HCT116 (cell line): Measurements from ENCODE around the gene LRRTM4. TPM values are rescaled to one million over a fixed set of nuclear protein-coding genes. Genes with fewer than 3 reads are reported as not detected.

ENCODE experiments used
- ATAC-seq: fragments of 200-7000 bp; cut with Tn5 transposase; 2 replicates; pipeline ENCODE4 v1.9.1; 2020; ENCODE audit warnings: mild to moderate bottlenecking, moderate library complexity
- BruUV-seq: library from RNA; stranded (reverse); fragments of 400-500 nt; replicated peaks from 2 replicates; lab custom pipeline; 2021; lab: Mats Ljungman, UMichigan
- CTCF ChIA-PET: fragments of 300-600 bp; sonication (Branson Sonifier 250); formaldehyde crosslinking; loops from one replicate; lab custom pipeline; 2021; ENCODE audit warnings: antibody characterized with exemption; lab: Charles Lee
- POLR2A ChIA-PET: fragments of 300-600, 350-600 bp; sonication (Branson Sonifier 250); formaldehyde crosslinking; loops from one replicate; lab custom pipeline; 2021; ENCODE audit warnings: antibody characterized with exemption; lab: Charles Lee
- RAD21 ChIA-PET, 2 experiments: fragments of 300-600 bp; sonication (Branson Sonifier 250); formaldehyde crosslinking; loops; one replicate each; lab custom pipeline; 2023; ENCODE audit warnings: low total read pairs in 2 of 2; ENCODE audit not compliant: uncharacterized antibody in 2 of 2, unreplicated experiment in 2 of 2, low non-redundant PET in 1 of 2; lab: Charles Lee
- DNase-seq: peaks from one replicate; pipeline ENCODE4 v3.0.0-alpha.2; 2010; ENCODE audit warnings: low read depth, low spot score
- H2AFZ ChIP-seq: fragments of 200-600 bp; shearing (Covaris generic), sonication (generic); 2 replicates; pipeline ENCODE4 v1.6.1; 2017; ENCODE audit warnings: low read depth, mixed run types, mixed read lengths, antibody characterized with exemption, low read length; ENCODE audit not compliant: poor library complexity, severe bottlenecking
- H3K27ac ChIP-seq: 2 replicates; pipeline ENCODE4 v1.5.1; 2012; ENCODE audit warnings: low read depth, low read length
- H3K27me3 ChIP-seq: fragments of 200-600 bp; sonication (generic); 2 replicates; pipeline ENCODE4 v1.6.1; 2016; ENCODE audit warnings: mixed run types, low read length, mixed read lengths; ENCODE audit not compliant: insufficient read depth
- H3K36me3 ChIP-seq, 2 experiments: fragments of 200-500 bp in 1 of 2; fragments of 200-600 bp in 1 of 2; sonication (Bioruptor generic) in 1 of 2; sonication (generic) in 1 of 2; 2 replicates each; pipeline versions ENCODE4 v1.5.1 to v1.6.1; 2014 to 2016; ENCODE audit warnings: low read length in 2 of 2, inconsistent platforms in 1 of 2, mixed read lengths in 1 of 2, mixed run types in 1 of 2; ENCODE audit not compliant: insufficient read depth in 2 of 2, control insufficient read depth in 1 of 2
- H3K4me1 ChIP-seq, 2 experiments: fragments of 200-600 bp in 1 of 2; sonication (generic) in 1 of 2; 2 replicates each; pipeline versions ENCODE4 v1.5.1 to v1.6.1; 2012 to 2017; ENCODE audit warnings: low read length in 2 of 2, inconsistent platforms in 1 of 2, mild to moderate bottlenecking in 1 of 2, mixed read lengths in 1 of 2, mixed run types in 1 of 2, moderate library complexity in 1 of 2; ENCODE audit not compliant: insufficient read depth in 2 of 2, control insufficient read depth in 1 of 2
- H3K4me2 ChIP-seq: fragments of 200-600 bp; sonication (generic); 2 replicates; pipeline ENCODE4 v1.6.1; 2017; ENCODE audit warnings: mixed run types, low read length, mixed read lengths
- H3K4me3 ChIP-seq, 2 experiments: fragments of 200-600 bp in 1 of 2; sonication (generic) in 1 of 2; replicated peaks in 1 of 2; 2 replicates each; pipeline ENCODE4 v1.5.1; 2011 to 2016; ENCODE audit warnings: low read length in 2 of 2, control low read depth in 1 of 2, low read depth in 1 of 2, mild to moderate bottlenecking in 1 of 2, mixed read lengths in 1 of 2, mixed run types in 1 of 2
- H3K79me2 ChIP-seq: fragments of 200-600 bp; sonication (generic); 2 replicates; pipeline ENCODE4 v1.6.1; 2017; ENCODE audit warnings: mild to moderate bottlenecking, mixed run types, low read length, moderate library complexity, mixed read lengths; ENCODE audit not compliant: insufficient read depth
- H3K9ac ChIP-seq: fragments of 200-600 bp; sonication (generic); 2 replicates; pipeline ENCODE4 v1.6.1; 2016; ENCODE audit warnings: low read length, mixed read lengths
- H3K9me2 ChIP-seq: fragments of 200-600 bp; sonication (generic), shearing (Covaris generic); 2 replicates; pipeline ENCODE4 v1.6.1; 2017; ENCODE audit warnings: mixed run types, mild to moderate bottlenecking, moderate library complexity; ENCODE audit not compliant: insufficient read depth
- H3K9me3 ChIP-seq, 2 experiments: fragments of 200-500 bp in 1 of 2; fragments of 200-600 bp in 1 of 2; sonication (Bioruptor generic) in 1 of 2; sonication (generic) in 1 of 2; 2 replicates each; pipeline ENCODE4 v1.6.1; 2014 to 2017; ENCODE audit warnings: low read length in 2 of 2, mixed read lengths in 2 of 2, inconsistent platforms in 1 of 2, low read depth in 1 of 2, mild to moderate bottlenecking in 1 of 2, mixed run types in 1 of 2, moderate library complexity in 1 of 2; ENCODE audit not compliant: control insufficient read depth in 1 of 2, insufficient read depth in 1 of 2
- H4K20me1 ChIP-seq: fragments of 200-600 bp; sonication (generic), shearing (Covaris generic); 2 replicates; pipeline ENCODE4 v1.6.1; 2017; ENCODE audit warnings: mixed run types, mild to moderate bottlenecking, moderate library complexity; ENCODE audit not compliant: insufficient read depth
- CEBPB ChIP-seq: IDR thresholded peaks from 2 replicates; pipeline ENCODE4 v1.6.1; 2012; ENCODE audit warnings: low read depth
- ELF1 ChIP-seq: IDR thresholded peaks from 2 replicates; pipeline ENCODE4 v1.6.1; 2012; ENCODE audit warnings: low read depth, borderline replicate concordance
- EZH2phosphoT487 ChIP-seq: fragments of 200-600 bp; IDR thresholded peaks from 2 replicates; pipeline ENCODE4 v1.6.1; 2018; ENCODE audit warnings: antibody characterized with exemption, borderline replicate concordance
- FOSL1 ChIP-seq: IDR thresholded peaks from 2 replicates; pipeline ENCODE4 v1.6.1; 2012; ENCODE audit warnings: low read depth
- JUND ChIP-seq: IDR thresholded peaks from 2 replicates; pipeline ENCODE4 v1.6.1; 2012
- POLR2AphosphoS5 ChIP-seq: IDR thresholded peaks from 2 replicates; pipeline ENCODE4 v1.6.1; 2011; ENCODE audit warnings: mild to moderate bottlenecking, low read depth, low read length, moderate library complexity
- RAD21 ChIP-seq: IDR thresholded peaks from 2 replicates; pipeline ENCODE4 v1.6.1; 2012; ENCODE audit warnings: low read depth, mild to moderate bottlenecking
- SIN3A ChIP-seq: IDR thresholded peaks from 2 replicates; pipeline ENCODE4 v1.6.1; 2012; ENCODE audit warnings: low read depth
- SP1 ChIP-seq: IDR thresholded peaks from 2 replicates; pipeline ENCODE4 v1.6.1; 2012; ENCODE audit warnings: low read depth
- SRF ChIP-seq: IDR thresholded peaks from 2 replicates; pipeline ENCODE4 v1.6.1; 2012; ENCODE audit warnings: low read depth
- TCF7L2 ChIP-seq: IDR thresholded peaks from 2 replicates; pipeline ENCODE4 v1.7.0; 2011; ENCODE audit warnings: borderline replicate concordance, inconsistent platforms; ENCODE audit not compliant: insufficient read depth, insufficient read length; ENCODE audit errors: extremely low read depth
- YY1 ChIP-seq: IDR thresholded peaks from 2 replicates; pipeline ENCODE4 v1.6.1; 2011; ENCODE audit warnings: low read length, low read depth, moderate library complexity, mild to moderate bottlenecking; ENCODE audit not compliant: insufficient replicate concordance; ENCODE audit errors: extremely low read depth
- ZFX ChIP-seq: fragments of 450-650 bp; IDR thresholded peaks from 2 replicates; pipeline ENCODE4 v1.6.1; 2017
- ZNF274 ChIP-seq: fragments of 200-500 bp; sonication (Bioruptor generic); IDR thresholded peaks from 2 replicates; pipeline ENCODE4 v1.6.1; 2014; ENCODE audit warnings: mild to moderate bottlenecking, low read depth, low read length, inconsistent platforms
- intact Hi-C: fragments of 100-400 bp; cut with micrococcal nuclease; formaldehyde crosslinking; loops from 2 replicates; pipeline ENCODE4 v1.10.0; 2022
- total RNA-seq: library from RNA; stranded (reverse); gene quantifications from one replicate; pipeline ENCODE4 v1.2.1, GENCODE V29; 2021; ENCODE audit not compliant: unreplicated experiment
- TF ChIP-seq, protein P1 (sequence below): IDR thresholded peaks from 2 replicates; pipeline ENCODE4 v1.6.1; 2012
- TF ChIP-seq, protein P2 (sequence below), 3 experiments: fragments of 200-600 bp in 1 of 3; sonication (generic) in 1 of 3; IDR thresholded peaks in 2 of 3; conservative IDR thresholded peaks in 1 of 3; 2 replicates each; pipeline ENCODE4 v1.5.1; 2012 to 2017; ENCODE audit warnings: low read depth in 2 of 3, low read length in 2 of 3, antibody characterized with exemption in 1 of 3, borderline replicate concordance in 1 of 3, control low read depth in 1 of 3, mild to moderate bottlenecking in 1 of 3, mixed read lengths in 1 of 3, mixed run types in 1 of 3, moderate library complexity in 1 of 3; ENCODE audit not compliant: insufficient read depth in 1 of 3
- TF ChIP-seq, protein P3 (sequence below): IDR thresholded peaks from 2 replicates; pipeline ENCODE4 v1.6.1; 2012

The LRRTM4 gene
- total RNA-seq, 1 experiment from 2014 or later = 0.25 TPM

DNA sequence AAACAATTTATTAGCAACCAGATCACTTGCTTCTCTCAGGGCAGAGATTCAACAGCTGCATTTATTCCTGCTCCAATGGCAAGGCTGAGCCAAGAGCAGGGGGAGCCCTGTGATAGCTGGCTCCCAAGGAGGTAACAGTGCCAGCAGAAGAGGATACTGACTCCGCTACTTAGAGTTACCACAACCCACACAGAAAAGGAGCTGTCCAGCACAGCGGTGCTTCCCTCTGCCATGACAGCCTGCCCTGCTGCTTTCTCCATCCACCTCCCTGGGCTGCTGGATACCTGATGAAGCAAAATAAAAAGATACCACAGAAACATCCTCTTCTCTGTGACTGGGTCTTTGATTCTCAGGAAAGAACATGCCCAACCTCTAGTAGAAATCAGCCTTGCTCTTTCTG lies 467.2 kb downstream of the LRRTM4 start:
- Histone ChIP-seq H3K9me2 (no peaks in the 10 kb centered on the region), H2AFZ (no peak overlapping the region), H3K36me3 (no peaks in the 10 kb centered on the region), H3K9me3 (peaks cover 8 to 25% of the 10 kb centered on the region in 2 experiments; a peak in 2 of 4 replicates), H3K4me2 (no peak overlapping the region), H3K9ac (no peak overlapping the region), H3K27ac (no peak overlapping the region), H4K20me1 (no peaks in the 10 kb centered on the region), H3K27me3 (no peaks in the 10 kb centered on the region), H3K4me3 (no peak overlapping the region), H3K79me2 (no peaks in the 10 kb centered on the region), H3K4me1 (no peaks in the 10 kb centered on the region)
- POLR2A ChIA-PET = no interaction called here
- CTCF ChIA-PET = no interaction called here
- BruUV-seq = no TSS peak
- DNase-seq = no peak
- RAD21 ChIA-PET = no interaction called here
- intact Hi-C loops = no loop called here
- ATAC-seq = no peak
- no peak for TF ChIP-seq EZH2phosphoT487
- no peak for TF ChIP-seq CEBPB
- TF ChIP-seq, protein P1, sequence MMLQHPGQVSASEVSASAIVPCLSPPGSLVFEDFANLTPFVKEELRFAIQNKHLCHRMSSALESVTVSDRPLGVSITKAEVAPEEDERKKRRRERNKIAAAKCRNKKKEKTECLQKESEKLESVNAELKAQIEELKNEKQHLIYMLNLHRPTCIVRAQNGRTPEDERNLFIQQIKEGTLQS = no peak
- TF ChIP-seq ELF1 = no peak
- TF ChIP-seq FOSL1 = no peak
- TF ChIP-seq, protein P2, sequence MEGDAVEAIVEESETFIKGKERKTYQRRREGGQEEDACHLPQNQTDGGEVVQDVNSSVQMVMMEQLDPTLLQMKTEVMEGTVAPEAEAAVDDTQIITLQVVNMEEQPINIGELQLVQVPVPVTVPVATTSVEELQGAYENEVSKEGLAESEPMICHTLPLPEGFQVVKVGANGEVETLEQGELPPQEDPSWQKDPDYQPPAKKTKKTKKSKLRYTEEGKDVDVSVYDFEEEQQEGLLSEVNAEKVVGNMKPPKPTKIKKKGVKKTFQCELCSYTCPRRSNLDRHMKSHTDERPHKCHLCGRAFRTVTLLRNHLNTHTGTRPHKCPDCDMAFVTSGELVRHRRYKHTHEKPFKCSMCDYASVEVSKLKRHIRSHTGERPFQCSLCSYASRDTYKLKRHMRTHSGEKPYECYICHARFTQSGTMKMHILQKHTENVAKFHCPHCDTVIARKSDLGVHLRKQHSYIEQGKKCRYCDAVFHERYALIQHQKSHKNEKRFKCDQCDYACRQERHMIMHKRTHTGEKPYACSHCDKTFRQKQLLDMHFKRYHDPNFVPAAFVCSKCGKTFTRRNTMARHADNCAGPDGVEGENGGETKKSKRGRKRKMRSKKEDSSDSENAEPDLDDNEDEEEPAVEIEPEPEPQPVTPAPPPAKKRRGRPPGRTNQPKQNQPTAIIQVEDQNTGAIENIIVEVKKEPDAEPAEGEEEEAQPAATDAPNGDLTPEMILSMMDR (IDR thresholded peaks at IDR 0.05 in 2 of 3, conservative IDR thresholded peaks at IDR 0.05 in 1 of 3; ENCODE audit: borderline replicate concordance in 1 of 3, insufficient read depth in 1 of 3, low read depth in 2 of 3, low read length in 2 of 3) = no peak
- no peak for TF ChIP-seq YY1
- TF ChIP-seq TCF7L2 = no peak

DNA sequence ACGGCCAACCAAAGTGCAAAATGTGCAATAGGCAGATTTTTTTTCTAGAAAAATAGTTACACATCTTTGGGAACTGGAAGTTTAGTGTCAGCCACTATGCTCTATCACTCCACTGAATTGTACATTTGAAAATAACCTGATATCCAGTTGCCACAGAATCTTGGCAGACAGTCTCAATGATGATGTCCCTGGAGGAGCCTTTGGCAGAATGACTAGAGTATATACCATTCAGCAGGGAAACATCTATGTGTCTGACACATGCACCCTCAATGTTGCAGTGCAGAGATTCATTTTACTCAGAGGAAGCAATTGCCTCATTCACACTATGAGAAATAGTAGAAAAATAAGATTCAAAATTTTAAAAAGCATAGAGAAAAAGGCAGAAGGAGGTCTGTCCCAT lies 475.8 kb downstream of the LRRTM4 start:
- Histone ChIP-seq H3K4me1 (no peaks in the 10 kb centered on the region), H3K9ac (no peak overlapping the region), H3K9me3 (peaks cover 19 to 31% of the 10 kb centered on the region in 2 experiments; a peak in 2 of 4 replicates), H3K4me3 (no peak overlapping the region), H3K9me2 (no peaks in the 10 kb centered on the region), H2AFZ (no peak overlapping the region), H3K36me3 (no peaks in the 10 kb centered on the region), H3K4me2 (no peak overlapping the region), H3K27me3 (no peaks in the 10 kb centered on the region), H3K79me2 (no peaks in the 10 kb centered on the region), H3K27ac (no peak overlapping the region), H4K20me1 (no peaks in the 10 kb centered on the region)
- ATAC-seq = no peak
- intact Hi-C loops = no loop called here
- ChIA-PET CTCF (no interaction called here), RAD21 (no interaction called here), POLR2A (no interaction called here)
- no TSS peak for BruUV-seq
- no peak for DNase-seq
- TF ChIP-seq ZFX (no peak), SIN3A (no peak), EZH2phosphoT487 (no peak), JUND (no peak), FOSL1 (no peak), ZNF274 (no peak), SP1 (no peak), TCF7L2 (no peak), POLR2AphosphoS5 (no peak), RAD21 (no peak), YY1 (no peak), ELF1 (no peak), CEBPB (no peak), SRF (no peak)
- TF ChIP-seq, protein P1 = no peak
- TF ChIP-seq, protein P3, sequence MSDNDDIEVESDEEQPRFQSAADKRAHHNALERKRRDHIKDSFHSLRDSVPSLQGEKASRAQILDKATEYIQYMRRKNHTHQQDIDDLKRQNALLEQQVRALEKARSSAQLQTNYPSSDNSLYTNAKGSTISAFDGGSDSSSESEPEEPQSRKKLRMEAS = no peak
